H1 (cell line): ENCODE measurements around the gene FAM81A. TPM values are rescaled to one million over a fixed set of nuclear protein-coding genes. Genes with fewer than 3 reads are reported as not detected.

Experiments
- CTCF ChIA-PET: fragments of 300-600 bp; sonication (Branson Sonifier 250); formaldehyde crosslinking; loops from one replicate; lab custom pipeline; 2021; ENCODE audit not compliant: partially characterized antibody; lab: Charles Lee
- POLR2A ChIA-PET: fragments of 300-600 bp; sonication (Branson Sonifier 250); formaldehyde crosslinking; loops from one replicate; lab custom pipeline; 2021; ENCODE audit warnings: inconsistent platforms; ENCODE audit not compliant: partially characterized antibody; lab: Charles Lee
- DNase-seq, 2 experiments: peaks; one replicate each; pipeline versions ENCODE4 v3.0.0 to v3.0.0-alpha.2; 2010 to 2022; ENCODE audit warnings: low spot score in 2 of 2, low read depth in 1 of 2, mixed read lengths in 1 of 2
- FAIRE-seq: peaks from 2 replicates; lab custom pipeline; 2011; peaks lifted over from hg19 to GRCh38; lab: Jason Lieb, UNC
- H2AFZ ChIP-seq: 2 replicates; pipeline ENCODE4 v1.8.1; 2012; ENCODE audit warnings: low read length, inconsistent platforms
- H2AK5ac ChIP-seq: 2 replicates; pipeline ENCODE4 v1.6.1; 2013; ENCODE audit warnings: low read depth, low read length
- H2BK120ac ChIP-seq: replicated peaks from 2 replicates; pipeline ENCODE3; 2013; ENCODE audit warnings: low read depth, low read length, inconsistent platforms
- H2BK12ac ChIP-seq: 2 replicates; pipeline ENCODE4 v1.6.1; 2013; ENCODE audit warnings: low read depth, low read length
- H2BK15ac ChIP-seq: 2 replicates; pipeline ENCODE4 v1.6.1; 2013; ENCODE audit warnings: low read length
- H2BK20ac ChIP-seq: 2 replicates; pipeline ENCODE4 v1.6.1; 2013; ENCODE audit warnings: low read length
- H2BK5ac ChIP-seq: 2 replicates; pipeline ENCODE4 v1.6.1; 2013; ENCODE audit warnings: low read depth, low read length
- H3K14ac ChIP-seq: 2 replicates; pipeline ENCODE4 v1.6.1; 2013; ENCODE audit warnings: inconsistent platforms; ENCODE audit not compliant: insufficient read length
- H3K18ac ChIP-seq: 2 replicates; pipeline ENCODE4 v1.6.1; 2013; ENCODE audit warnings: low read length; ENCODE audit errors: extremely low read depth
- H3K23ac ChIP-seq: 2 replicates; pipeline ENCODE4 v1.6.1; 2013; ENCODE audit warnings: inconsistent platforms; ENCODE audit not compliant: insufficient read length
- H3K23me2 ChIP-seq: 2 replicates; pipeline ENCODE4 v1.6.1; 2013; ENCODE audit warnings: low read depth, low read length
- H3K27ac ChIP-seq: 2 replicates; pipeline ENCODE4 v1.6.1; 2011; ENCODE audit warnings: low read depth, low read length, inconsistent platforms
- H3K27me3 ChIP-seq, 4 experiments: replicated peaks in 1 of 4; 1 replicate in 1 of 4; 2 replicates in 3 of 4; pipeline versions ENCODE4 v1.6.1 to v1.8.1; 2011 to 2013; ENCODE audit warnings: low read length in 3 of 4, mild to moderate bottlenecking in 3 of 4, inconsistent platforms in 2 of 4, mixed read lengths in 2 of 4, moderate library complexity in 1 of 4; ENCODE audit not compliant: control insufficient read depth in 3 of 4, insufficient read depth in 3 of 4; ENCODE audit errors: extremely low read depth in 1 of 4
- H3K36me3 ChIP-seq, 4 experiments: 2 replicates each; pipeline versions ENCODE4 v1.6.1 to v1.8.1; 2011 to 2013; ENCODE audit warnings: mild to moderate bottlenecking in 4 of 4, low read length in 3 of 4, moderate library complexity in 2 of 4, control low read depth in 1 of 4, inconsistent platforms in 1 of 4; ENCODE audit not compliant: insufficient read depth in 4 of 4, control insufficient read depth in 2 of 4
- H3K4ac ChIP-seq: replicated peaks from 2 replicates; pipeline ENCODE3; 2013; ENCODE audit warnings: low read length, low read depth, mixed read lengths, inconsistent platforms; ENCODE audit not compliant: insufficient read length
- H3K4me1 ChIP-seq, 4 experiments: replicated peaks in 1 of 4; 1 replicate in 1 of 4; 2 replicates in 3 of 4; pipeline versions ENCODE4 v1.6.1 to v1.8.1; 2011 to 2013; ENCODE audit warnings: low read length in 3 of 4, inconsistent platforms in 2 of 4, mixed read lengths in 1 of 4; ENCODE audit not compliant: insufficient read depth in 4 of 4, control insufficient read depth in 3 of 4
- H3K4me2 ChIP-seq, 2 experiments: 2 replicates each; pipeline versions ENCODE4 v1.6.1 to v1.8.1; 2011 to 2013; ENCODE audit warnings: low read depth in 2 of 2, low read length in 2 of 2, control low read depth in 1 of 2, inconsistent platforms in 1 of 2, mild to moderate bottlenecking in 1 of 2; ENCODE audit not compliant: insufficient read depth in 1 of 2
- H3K4me3 ChIP-seq, 4 experiments: fragments of 200-600, 300-600 bp in 1 of 4; sonication (generic), shearing (Covaris generic), sonication (Bioruptor Twin) in 1 of 4; 2 replicates each; pipeline versions ENCODE4 v1.5.1 to v1.8.1; 2011 to 2016; ENCODE audit warnings: low read length in 4 of 4, low read depth in 3 of 4, control low read depth in 2 of 4, inconsistent platforms in 2 of 4, mild to moderate bottlenecking in 2 of 4, mixed read lengths in 1 of 4, moderate library complexity in 1 of 4; ENCODE audit not compliant: insufficient read depth in 2 of 4; ENCODE audit errors: extremely low read depth in 1 of 4
- H3K56ac ChIP-seq: replicated peaks from 2 replicates; pipeline ENCODE3; 2013; ENCODE audit warnings: low read depth, mild to moderate bottlenecking, mixed read lengths, low read length, inconsistent platforms; ENCODE audit not compliant: insufficient read length
- H3K79me1 ChIP-seq: 2 replicates; pipeline ENCODE4 v1.6.1; 2013; ENCODE audit warnings: low read depth, low read length, control low read depth
- H3K79me2 ChIP-seq, 2 experiments: 2 replicates each; pipeline versions ENCODE4 v1.6.1 to v1.8.1; 2012 to 2013; ENCODE audit warnings: low read length in 2 of 2, mild to moderate bottlenecking in 2 of 2, inconsistent platforms in 1 of 2; ENCODE audit not compliant: insufficient read depth in 2 of 2, control insufficient read depth in 1 of 2
- H3K9ac ChIP-seq, 4 experiments: replicated peaks in 1 of 4; 1 replicate in 1 of 4; 2 replicates in 3 of 4; pipeline versions ENCODE4 v1.6.1 to v1.8.1; 2011 to 2013; ENCODE audit warnings: low read depth in 3 of 4, low read length in 3 of 4, control low read depth in 2 of 4, mild to moderate bottlenecking in 2 of 4, moderate library complexity in 2 of 4, inconsistent platforms in 1 of 4; ENCODE audit errors: extremely low read depth in 1 of 4
- H3K9me3 ChIP-seq, 2 experiments: 2 replicates each; pipeline versions ENCODE4 v1.6.1 to v1.8.1; 2012 to 2013; ENCODE audit warnings: mild to moderate bottlenecking in 2 of 2, moderate library complexity in 2 of 2, control low read depth in 1 of 2, inconsistent platforms in 1 of 2, low read depth in 1 of 2, low read length in 1 of 2, mixed read lengths in 1 of 2; ENCODE audit not compliant: insufficient read depth in 2 of 2
- H4K20me1 ChIP-seq, 2 experiments: replicated peaks in 1 of 2; 2 replicates each; pipeline versions ENCODE3 to v1.8.1; 2011 to 2013; ENCODE audit warnings: inconsistent platforms in 2 of 2, low read length in 2 of 2, mild to moderate bottlenecking in 1 of 2; ENCODE audit not compliant: insufficient read depth in 2 of 2, control insufficient read depth in 1 of 2
- H4K5ac ChIP-seq: 2 replicates; pipeline ENCODE4 v1.6.1; 2013; ENCODE audit warnings: low read length, low read depth, mixed read lengths, inconsistent platforms; ENCODE audit not compliant: insufficient read length
- H4K8ac ChIP-seq: 2 replicates; pipeline ENCODE4 v1.8.0; 2013; ENCODE audit warnings: mild to moderate bottlenecking, moderate library complexity, low read length, inconsistent platforms; ENCODE audit not compliant: insufficient read depth; ENCODE audit errors: extremely low read depth
- H4K91ac ChIP-seq: replicated peaks from 2 replicates; pipeline ENCODE3; 2013; ENCODE audit warnings: low read length, mixed read lengths, inconsistent platforms; ENCODE audit not compliant: insufficient read length
- ASH2L ChIP-seq: fragments of 200-600, 300-600 bp; sonication (generic); IDR thresholded peaks from one replicate; pipeline ENCODE4 v1.7.1; 2017; ENCODE audit warnings: low read length
- BRCA1 ChIP-seq: IDR thresholded peaks from 2 replicates; pipeline ENCODE4 v1.6.1; 2012; ENCODE audit warnings: low read depth, low read length, improper control_type of control experiment
- CBX8 ChIP-seq: fragments of 300-800, 300-1000 bp; sonication (generic); IDR thresholded peaks from 2 replicates; pipeline ENCODE4 v1.7.1; 2016; ENCODE audit warnings: low read depth, low read length, borderline replicate concordance
- CEBPB ChIP-seq: IDR thresholded peaks from 2 replicates; pipeline ENCODE4 v1.6.1; 2012; ENCODE audit warnings: low read depth, low read length
- CTBP2 ChIP-seq: IDR thresholded peaks from 2 replicates; pipeline ENCODE4 v1.7.0; 2011; ENCODE audit warnings: borderline replicate concordance, mild to moderate bottlenecking, moderate library complexity, mixed read lengths, low read length; ENCODE audit not compliant: insufficient read depth, insufficient read length
- KDM1A ChIP-seq: fragments of 200-600, 300-600 bp; sonication (generic); IDR thresholded peaks from 2 replicates; pipeline ENCODE4 v1.7.1; 2016; ENCODE audit warnings: mild to moderate bottlenecking, low read length, borderline replicate concordance
- RAD21 ChIP-seq, 2 experiments: IDR thresholded peaks in 1 of 2; conservative IDR thresholded peaks in 1 of 2; 2 replicates each; pipeline ENCODE4 v1.6.1; 2011; ENCODE audit warnings: low read depth in 2 of 2, low read length in 2 of 2, improper control_type of control experiment in 1 of 2, inconsistent platforms in 1 of 2, mild to moderate bottlenecking in 1 of 2, moderate library complexity in 1 of 2
- RFX5 ChIP-seq: IDR thresholded peaks from 2 replicates; pipeline ENCODE4 v1.6.1; 2011; ENCODE audit warnings: low read depth, low read length, improper control_type of control experiment, borderline replicate concordance
- RNF2 ChIP-seq: fragments of 200-900, 300-1000 bp; sonication (generic); IDR thresholded peaks from 2 replicates; pipeline ENCODE4 v1.7.1; 2016; ENCODE audit warnings: borderline replicate concordance, low read depth, mild to moderate bottlenecking, antibody characterized with exemption, low read length; ENCODE audit not compliant: poor library complexity, severe bottlenecking; ENCODE audit errors: missing control alignments
- SAP30 ChIP-seq: fragments of 300-600 bp; sonication (generic); IDR thresholded peaks from 2 replicates; pipeline ENCODE4 v1.7.1; 2012; ENCODE audit warnings: low read length, moderate library complexity, mild to moderate bottlenecking, inconsistent platforms; ENCODE audit not compliant: insufficient read depth, insufficient replicate concordance
- SRF ChIP-seq: IDR thresholded peaks from 2 replicates; pipeline ENCODE4 v1.6.1; 2011; ENCODE audit warnings: mild to moderate bottlenecking, low read depth, low read length, moderate library complexity
- SUZ12 ChIP-seq: fragments of 200-600 bp; sonication (generic); IDR thresholded peaks from 2 replicates; pipeline ENCODE4 v1.6.1; 2012; ENCODE audit warnings: mild to moderate bottlenecking, inconsistent platforms, low read length, moderate library complexity, mixed read lengths
- TEAD4 ChIP-seq: IDR thresholded peaks from 2 replicates; pipeline ENCODE4 v1.6.1; 2012; ENCODE audit warnings: low read depth, low read length, inconsistent platforms, mixed read lengths
- WGBS, 2 experiments: shearing (Covaris generic) in 1 of 2; methylation state at CpG; one replicate each; pipeline versions ENCODE4 v1.1.6 to v1.1.7; 2013 to 2015; ENCODE audit warnings: low lambda C conversion rate in 2 of 2, mixed read lengths in 2 of 2, inconsistent platforms in 1 of 2, low coverage in 1 of 2, missing lambda C conversion rate in 1 of 2; ENCODE audit not compliant: insufficient replicate concordance in 2 of 2, insufficient coverage in 1 of 2, insufficient read length in 1 of 2; ENCODE audit errors: extremely low coverage in 1 of 2, missing lambda C conversion rate in 1 of 2; 5-methylcytosine and 5-hydroxymethylcytosine counted together
- polyA plus RNA-seq, 7 experiments: library from polyadenylated mRNA; depleted of rRNA in 3 of 7; stranded (reverse) in 5 of 7; unstranded in 2 of 7; fragments of >200 nt in 5 of 7; fragments of 200-250 nt in 2 of 7; gene quantifications; 1 replicate in 5 of 7; 2 replicates in 1 of 7; 4 replicates in 1 of 7; pipeline versions ENCODE4 v1.2.1 to v1.2.3, GENCODE V29; 2011 to 2013; ENCODE audit warnings: missing spikeins in 2 of 7, mixed read lengths in 2 of 7
- total RNA-seq: library from RNA; stranded (reverse); fragmentation: NEBNext Ultra II Directional; extraction: Animal tissue kit (Norgen Biotek cat#: 25700); gene quantifications from 2 replicates; pipeline ENCODE4 v1.2.1, GENCODE V29; 2021

The FAM81A gene
- total and polyA plus RNA-seq, 2 of the 8 experiments (the other 6 are each of a cell fraction or from before 2014, with no cell fraction given) = 0.56 to 3.0 TPM

- Histone ChIP-seq H3K23me2 (0 out of 2 replicates have a peak, but pooled peaks cover 3% of the 10 kb centered on the region), H2BK5ac (no peak overlapping the region), H3K56ac (no peak overlapping the region), H3K18ac (no peak overlapping the region), H3K4me2 (no peak overlapping the region), H4K8ac (no peak overlapping the region), H4K20me1 (no peaks in the 10 kb centered on the region), H3K23ac (no peak overlapping the region), H2BK120ac (no peak overlapping the region), H4K91ac (no peak overlapping the region), H2BK15ac (no peak overlapping the region), H3K79me1 (no peaks in the 10 kb centered on the region), H2AFZ (no peak overlapping the region), H2BK20ac (no peak overlapping the region), H3K79me2 (no peaks in the 10 kb centered on the region), H3K9me3 (peaks cover 0 to 6% of the 10 kb centered on the region in 2 experiments; a peak in 3 of 4 replicates), H2AK5ac (no peak overlapping the region), H4K5ac (no peak overlapping the region), H3K9ac (no peak overlapping the region), H2BK12ac (no peak overlapping the region), H3K4me1 (peaks cover 0 to 9% (median 4%) of the 10 kb centered on the region in 4 experiments; a peak in 3 of 7 replicates), H3K36me3 (no peaks in the 10 kb centered on the region), H3K4me3 (no peak overlapping the region), H3K27ac (no peak overlapping the region), H3K4ac (no peak overlapping the region), H3K14ac (no peak overlapping the region), H3K27me3 (peaks cover 0 to 23% (median 15%) of the 10 kb centered on the region in 4 experiments; a peak in 5 of 7 replicates)
- WGBS, 2 experiments = 74% methylated on average over 3 of the region's 3 CpGs; no CpG with 5 or more reads in 1 of the 2 experiments
- CTCF ChIA-PET = interaction anchor here (1.1 kb wide), 2 partner anchors 16 to 71 kb away, joined by 3 to 4 read pairs; no protein-coding TSS in a partner anchor
- POLR2A ChIA-PET = interaction anchor here (1.3 kb wide), 1 partner anchor 62 kb away, joined by 4 read pairs; no protein-coding TSS in a partner anchor
- no peak for FAIRE-seq
- no peak for DNase-seq
- TF ChIP-seq ASH2L (no peak), CBX8 (no peak), SAP30 (no peak), SUZ12 (no peak), TEAD4 (no peak), CTBP2 (no peak), RFX5 (no peak), RNF2 (no peak), RAD21 (IDR thresholded peaks at IDR 0.05 in 1 of 2, conservative IDR thresholded peaks at IDR 0.05 in 1 of 2; ENCODE audit: low read depth in 2 of 2, low read length in 2 of 2) (no peak), BRCA1 (no peak), SRF (no peak), KDM1A (no peak), CEBPB (no peak)
Observed at GRCh38 chr15:59550956-59551355, 113.0 kb downstream of the FAM81A start.
